Activated naive CD4-positive, alpha-beta T cell treated with anti-CD3 and anti-CD28 coated beads for 36 hours (primary cell): ENCODE measurements around the gene UCK2. TPM values are rescaled to one million over a fixed set of nuclear protein-coding genes. Genes with fewer than 3 reads are reported as not detected.

Source experiments
- CTCF ChIA-PET: fragments of 350-600 bp; sonication (Branson Sonifier 250); formaldehyde crosslinking; loops from one replicate; lab custom pipeline; 2021; ENCODE audit warnings: antibody characterized with exemption; lab: Charles Lee
- DNase-seq: peaks from one replicate; pipeline ENCODE4 v3.0.0-alpha.2; 2020
- H3K27ac Mint-ChIP-seq: one replicate; pipeline ENCODE4 v1.8.0; 2021; ENCODE audit warnings: mild to moderate bottlenecking, mixed read lengths
- H3K27me3 Mint-ChIP-seq: one replicate; pipeline ENCODE4 v1.8.0; 2021; ENCODE audit warnings: low read depth, mixed read lengths
- H3K36me3 Mint-ChIP-seq: one replicate; pipeline ENCODE4 v1.8.0; 2021; ENCODE audit warnings: low read depth, mixed read lengths
- H3K4me1 Mint-ChIP-seq: one replicate; pipeline ENCODE4 v1.8.0; 2021; ENCODE audit warnings: low read depth, mixed read lengths
- H3K4me3 Mint-ChIP-seq: one replicate; pipeline ENCODE4 v1.8.0; 2021; ENCODE audit warnings: mild to moderate bottlenecking, moderate library complexity, mixed read lengths
- H3K9me3 Mint-ChIP-seq: one replicate; pipeline ENCODE4 v1.8.0; 2021; ENCODE audit warnings: mixed read lengths
- intact Hi-C: fragments of 100-400 bp; cut with micrococcal nuclease; formaldehyde crosslinking; loops from one replicate; pipeline ENCODE4 v1.15.1; 2023
- total RNA-seq, 2 experiments: library from RNA; stranded (reverse); gene quantifications; one replicate each; pipeline ENCODE4 v1.2.3, GENCODE V29; 2021

Gene UCK2
- total RNA-seq, 2 experiments from 2014 or later: 58.8 to 61.5 TPM

- H3K4me1 Mint-ChIP-seq: peaks cover 35% of the 10 kb centered on the region
- no peak overlapping the region for H3K4me3 Mint-ChIP-seq
- peaks cover 1% of the 10 kb centered on the region for H3K9me3 Mint-ChIP-seq
- peaks cover 9% of the 10 kb centered on the region for H3K36me3 Mint-ChIP-seq
- H3K27ac Mint-ChIP-seq: no peak overlapping the region
- intact Hi-C loops: no loop called here
- CTCF ChIA-PET: interaction anchor here (0.7 to 1.0 kb wide), 2 partner anchors 67 to 214 kb away, joined by 3 read pairs; no protein-coding TSS in a partner anchor
- DNase-seq: no peak
- H3K27me3 Mint-ChIP-seq: no peaks in the 10 kb centered on the region
Measured at GRCh38 chr1:165845992-165846748, 18.8 kb downstream of the UCK2 start.

GRCh38 chr1:165847486-165847885 is 20.1 kb downstream of the UCK2 start:
- Mint-ChIP-seq H3K27ac (no peak overlapping the region), H3K4me1 (peaks cover 25% of the 10 kb centered on the region), H3K27me3 (no peaks in the 10 kb centered on the region), H3K9me3 (peaks cover 1% of the 10 kb centered on the region), H3K4me3 (no peak overlapping the region), H3K36me3 (peaks cover 15% of the 10 kb centered on the region)
- DNase-seq: no peak
- intact Hi-C loops: no loop called here
- CTCF ChIA-PET: no interaction called here

GRCh38 chr1:165849353-165850133 is 22.1 kb downstream of the UCK2 start:
- no peak for DNase-seq
- no peak overlapping the region for H3K4me3 Mint-ChIP-seq
- H3K4me1 Mint-ChIP-seq: peaks cover 16% of the 10 kb centered on the region
- H3K27ac Mint-ChIP-seq: no peak overlapping the region
- CTCF ChIA-PET: interaction anchor here (0.6 kb wide), 1 partner anchor 57 kb away, joined by 3 read pairs; no protein-coding TSS in a partner anchor
- H3K36me3 Mint-ChIP-seq: peaks cover 11% of the 10 kb centered on the region
- intact Hi-C loops: no loop called here
- peaks cover 1% of the 10 kb centered on the region for H3K9me3 Mint-ChIP-seq
- no peaks in the 10 kb centered on the region for H3K27me3 Mint-ChIP-seq

- H3K4me3 Mint-ChIP-seq: no peak overlapping the region
- H3K27ac Mint-ChIP-seq: no peak overlapping the region
- peaks cover 16% of the 10 kb centered on the region for H3K4me1 Mint-ChIP-seq
- intact Hi-C loops: no loop called here
- CTCF ChIA-PET: no interaction called here
- H3K36me3 Mint-ChIP-seq: peaks cover 11% of the 10 kb centered on the region
- H3K9me3 Mint-ChIP-seq: peaks cover 1% of the 10 kb centered on the region
- no peaks in the 10 kb centered on the region for H3K27me3 Mint-ChIP-seq
- DNase-seq: no peak
Measured at GRCh38 chr1:165851034-165851658, 23.7 kb downstream of the UCK2 start.

- Mint-ChIP-seq H3K27ac (no peak overlapping the region), H3K4me3 (no peak overlapping the region), H3K9me3 (peaks cover 1% of the 10 kb centered on the region), H3K36me3 (peaks cover 10% of the 10 kb centered on the region), H3K4me1 (peaks cover 16% of the 10 kb centered on the region), H3K27me3 (no peaks in the 10 kb centered on the region)
- intact Hi-C loops: no loop called here
- CTCF ChIA-PET: no interaction called here
- DNase-seq: no peak
Measured at GRCh38 chr1:165852871-165853270, 25.5 kb downstream of the UCK2 start.

GRCh38 chr1:165853528-165854075 is 26.2 kb downstream of the UCK2 start:
- intact Hi-C loops: no loop called here
- no peaks in the 10 kb centered on the region for H3K9me3 Mint-ChIP-seq
- H3K36me3 Mint-ChIP-seq: peaks cover 7% of the 10 kb centered on the region
- H3K4me1 Mint-ChIP-seq: peaks cover 16% of the 10 kb centered on the region
- no peak overlapping the region for H3K27ac Mint-ChIP-seq
- no peak overlapping the region for H3K4me3 Mint-ChIP-seq
- CTCF ChIA-PET: no interaction called here
- no peak for DNase-seq
- no peaks in the 10 kb centered on the region for H3K27me3 Mint-ChIP-seq

GRCh38 chr1:165854101-165854845 is 26.9 kb downstream of the UCK2 start:
- intact Hi-C loops: no loop called here
- Mint-ChIP-seq H3K4me3 (no peak overlapping the region), H3K9me3 (no peaks in the 10 kb centered on the region), H3K27me3 (no peaks in the 10 kb centered on the region), H3K27ac (no peak overlapping the region), H3K4me1 (peaks cover 13% of the 10 kb centered on the region), H3K36me3 (peaks cover 6% of the 10 kb centered on the region)
- CTCF ChIA-PET: no interaction called here
- no peak for DNase-seq

GRCh38 chr1:165855010-165855838 is 27.8 kb downstream of the UCK2 start:
- peaks cover 10% of the 10 kb centered on the region for H3K36me3 Mint-ChIP-seq
- intact Hi-C loops: no loop called here
- no peak overlapping the region for H3K27ac Mint-ChIP-seq
- no peaks in the 10 kb centered on the region for H3K9me3 Mint-ChIP-seq
- no peak for DNase-seq
- peaks cover 7% of the 10 kb centered on the region for H3K4me1 Mint-ChIP-seq
- H3K4me3 Mint-ChIP-seq: no peak overlapping the region
- no peaks in the 10 kb centered on the region for H3K27me3 Mint-ChIP-seq
- CTCF ChIA-PET: no interaction called here

- no peak overlapping the region for H3K4me3 Mint-ChIP-seq
- H3K4me1 Mint-ChIP-seq: peaks cover 5% of the 10 kb centered on the region
- no peak overlapping the region for H3K27ac Mint-ChIP-seq
- H3K27me3 Mint-ChIP-seq: no peaks in the 10 kb centered on the region
- H3K36me3 Mint-ChIP-seq: peaks cover 14% of the 10 kb centered on the region
- intact Hi-C loops: no loop called here
- H3K9me3 Mint-ChIP-seq: no peaks in the 10 kb centered on the region
- CTCF ChIA-PET: no interaction called here
- no peak for DNase-seq
Measured at GRCh38 chr1:165856021-165856420, 28.6 kb downstream of the UCK2 start.

GRCh38 chr1:165856606-165857005 is 29.2 kb downstream of the UCK2 start:
- Mint-ChIP-seq H3K27me3 (no peaks in the 10 kb centered on the region), H3K36me3 (peaks cover 14% of the 10 kb centered on the region), H3K9me3 (no peaks in the 10 kb centered on the region), H3K27ac (no peak overlapping the region), H3K4me3 (no peak overlapping the region), H3K4me1 (peaks cover 1% of the 10 kb centered on the region)
- CTCF ChIA-PET: no interaction called here
- intact Hi-C loops: no loop called here
- DNase-seq: no peak

- H3K36me3 Mint-ChIP-seq: peaks cover 11% of the 10 kb centered on the region
- no peaks in the 10 kb centered on the region for H3K9me3 Mint-ChIP-seq
- intact Hi-C loops: no loop called here
- peaks cover 3% of the 10 kb centered on the region for H3K4me1 Mint-ChIP-seq
- no peak for DNase-seq
- no peak overlapping the region for H3K4me3 Mint-ChIP-seq
- no peak overlapping the region for H3K27ac Mint-ChIP-seq
- H3K27me3 Mint-ChIP-seq: no peaks in the 10 kb centered on the region
- CTCF ChIA-PET: no interaction called here
Measured at GRCh38 chr1:165857046-165857801, 29.8 kb downstream of the UCK2 start.
